Nephron progenitor cell (in vitro differentiated cells): Measurements from ENCODE around the gene DPYSL4.

Experiments
- DNase-seq: peaks from one replicate; pipeline ENCODE4 v3.0.0; 2021
- H3K27ac Mint-ChIP-seq: 2 replicates; pipeline ENCODE4 v1.8.0; 2021; ENCODE audit warnings: mild to moderate bottlenecking, moderate library complexity, mixed read lengths
- H3K27me3 Mint-ChIP-seq: 2 replicates; pipeline ENCODE4 v1.8.0; 2021; ENCODE audit warnings: mild to moderate bottlenecking, low read depth, mixed read lengths; ENCODE audit not compliant: poor library complexity
- H3K36me3 Mint-ChIP-seq: 2 replicates; pipeline ENCODE4 v1.8.0; 2021; ENCODE audit warnings: low read depth, mixed read lengths
- H3K4me1 Mint-ChIP-seq: 2 replicates; pipeline ENCODE4 v1.8.0; 2021; ENCODE audit warnings: mixed read lengths
- H3K4me3 Mint-ChIP-seq: 2 replicates; pipeline ENCODE4 v1.8.0; 2021; ENCODE audit warnings: mild to moderate bottlenecking, moderate library complexity, mixed read lengths
- H3K9me3 Mint-ChIP-seq: 2 replicates; pipeline ENCODE4 v1.8.0; 2021; ENCODE audit warnings: mild to moderate bottlenecking, moderate library complexity, mixed read lengths
- CTCF ChIP-seq: fragments of 200-600 bp; sonication (generic); IDR thresholded peaks from 2 replicates; pipeline ENCODE4 v1.5.0; 2021; ENCODE audit warnings: antibody characterized with exemption

DPYSL4 gene

GRCh38 chr10:132151951-132152505, 34.7 kb upstream of the DPYSL4 start:
- Mint-ChIP-seq H3K27me3 (peaks cover 6% of the 10 kb centered on the region), H3K9me3 (no peaks in the 10 kb centered on the region), H3K27ac (no peak overlapping the region), H3K36me3 (no peaks in the 10 kb centered on the region), H3K4me1 (no peaks in the 10 kb centered on the region), H3K4me3 (no peak overlapping the region)
- DNase-seq, result no peak
- TF ChIP-seq CTCF, result no peak

- no peak for TF ChIP-seq CTCF
- Mint-ChIP-seq H3K27me3 (peaks cover 6% of the 10 kb centered on the region), H3K4me1 (no peaks in the 10 kb centered on the region), H3K27ac (no peak overlapping the region), H3K9me3 (no peaks in the 10 kb centered on the region), H3K4me3 (no peak overlapping the region), H3K36me3 (no peaks in the 10 kb centered on the region)
- no peak for DNase-seq
Observed at GRCh38 chr10:132152896-132153580, 33.7 kb upstream of the DPYSL4 start.

GRCh38 chr10:132153616-132154217, 33.0 kb upstream of the DPYSL4 start:
- Mint-ChIP-seq H3K9me3 (no peaks in the 10 kb centered on the region), H3K4me1 (no peaks in the 10 kb centered on the region), H3K27ac (no peak overlapping the region), H3K4me3 (no peak overlapping the region), H3K27me3 (peaks cover 6% of the 10 kb centered on the region), H3K36me3 (no peaks in the 10 kb centered on the region)
- DNase-seq, result no peak
- no peak for TF ChIP-seq CTCF

GRCh38 chr10:132154440-132154839, 32.3 kb upstream of the DPYSL4 start:
- no peak overlapping the region for H3K4me3 Mint-ChIP-seq
- H3K4me1 Mint-ChIP-seq, result no peaks in the 10 kb centered on the region
- no peaks in the 10 kb centered on the region for H3K36me3 Mint-ChIP-seq
- no peak for TF ChIP-seq CTCF
- no peaks in the 10 kb centered on the region for H3K9me3 Mint-ChIP-seq
- DNase-seq, result no peak
- H3K27ac Mint-ChIP-seq, result no peak overlapping the region
- H3K27me3 Mint-ChIP-seq, result peaks cover 10% of the 10 kb centered on the region

- no peak for TF ChIP-seq CTCF
- Mint-ChIP-seq H3K9me3 (no peaks in the 10 kb centered on the region), H3K27ac (no peak overlapping the region), H3K4me3 (no peak overlapping the region), H3K27me3 (peaks cover 10% of the 10 kb centered on the region), H3K36me3 (no peaks in the 10 kb centered on the region), H3K4me1 (no peaks in the 10 kb centered on the region)
- DNase-seq, result no peak
Observed at GRCh38 chr10:132154931-132155330, 31.8 kb upstream of the DPYSL4 start.
